ENCODE measurements around the gene FADS1. TPM values are rescaled to one million over a fixed set of nuclear protein-coding genes. Genes with fewer than 3 reads are reported as not detected.

FADS1 gene
- total and polyA plus RNA-seq, 12 donors, result 28.3 to 410 (median 102) TPM

DNA sequence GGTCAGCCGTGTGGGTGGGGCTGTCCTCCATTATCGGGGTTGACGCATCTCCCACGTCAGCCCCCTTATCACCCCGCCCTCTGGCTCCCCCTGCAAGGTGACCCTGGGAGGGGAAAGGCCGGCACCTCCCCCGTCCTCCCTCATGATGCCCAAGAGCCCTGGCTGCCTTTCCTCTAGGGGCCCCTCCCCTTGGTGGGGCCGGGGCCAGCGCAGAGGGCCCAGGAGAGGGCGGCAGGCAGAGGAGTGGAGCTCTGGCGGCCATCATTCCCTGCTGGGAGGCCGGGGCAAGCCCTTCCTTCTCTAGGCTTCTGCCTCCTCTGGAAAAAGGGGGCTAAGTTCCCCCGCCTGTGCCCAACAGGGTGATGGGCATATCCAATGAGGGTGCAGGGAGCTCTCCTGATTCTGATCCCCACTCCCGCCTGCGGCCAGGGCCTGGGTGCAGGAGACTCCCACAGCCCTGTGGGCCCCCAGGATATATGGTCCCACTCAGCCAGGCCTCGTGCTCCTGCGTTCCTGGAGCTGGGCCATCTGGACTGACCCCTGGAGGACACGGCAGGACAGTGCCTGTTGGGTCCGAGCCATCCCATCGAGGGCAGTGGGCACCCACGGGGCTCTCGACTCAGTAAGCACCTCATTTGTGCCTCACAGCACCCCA is 52.1 kb downstream of the FADS1 start:
- no peak overlapping the region for H3K27ac ChIP-seq
- H3K27me3 ChIP-seq, result no peaks in the 10 kb centered on the region
- peak in 3 of 7 donors; percentile 49 to 72 (median 72) for DNase-seq
- intact Hi-C loops (cut with DNase I), result no loop called here
- TF ChIP-seq, protein P1, sequence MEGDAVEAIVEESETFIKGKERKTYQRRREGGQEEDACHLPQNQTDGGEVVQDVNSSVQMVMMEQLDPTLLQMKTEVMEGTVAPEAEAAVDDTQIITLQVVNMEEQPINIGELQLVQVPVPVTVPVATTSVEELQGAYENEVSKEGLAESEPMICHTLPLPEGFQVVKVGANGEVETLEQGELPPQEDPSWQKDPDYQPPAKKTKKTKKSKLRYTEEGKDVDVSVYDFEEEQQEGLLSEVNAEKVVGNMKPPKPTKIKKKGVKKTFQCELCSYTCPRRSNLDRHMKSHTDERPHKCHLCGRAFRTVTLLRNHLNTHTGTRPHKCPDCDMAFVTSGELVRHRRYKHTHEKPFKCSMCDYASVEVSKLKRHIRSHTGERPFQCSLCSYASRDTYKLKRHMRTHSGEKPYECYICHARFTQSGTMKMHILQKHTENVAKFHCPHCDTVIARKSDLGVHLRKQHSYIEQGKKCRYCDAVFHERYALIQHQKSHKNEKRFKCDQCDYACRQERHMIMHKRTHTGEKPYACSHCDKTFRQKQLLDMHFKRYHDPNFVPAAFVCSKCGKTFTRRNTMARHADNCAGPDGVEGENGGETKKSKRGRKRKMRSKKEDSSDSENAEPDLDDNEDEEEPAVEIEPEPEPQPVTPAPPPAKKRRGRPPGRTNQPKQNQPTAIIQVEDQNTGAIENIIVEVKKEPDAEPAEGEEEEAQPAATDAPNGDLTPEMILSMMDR (IDR thresholded peaks at IDR 0.05), result no peak
- no peak for TF ChIP-seq POLR2A (IDR thresholded peaks at IDR 0.05)
- WGBS, 4 donors, result 46 to 70% (median 51%) methylated on average over 2 to 22 of the region's 22 CpGs
- no peaks in the 10 kb centered on the region for H3K36me3 ChIP-seq (replicated peaks in 1 of 2)
- no peaks in the 10 kb centered on the region for H3K4me1 ChIP-seq (replicated peaks in 1 of 2)
- no peaks in the 10 kb centered on the region for H3K9me3 ChIP-seq (replicated peaks in 1 of 3)
- H3K4me3 ChIP-seq, result no peak overlapping the region

DNA sequence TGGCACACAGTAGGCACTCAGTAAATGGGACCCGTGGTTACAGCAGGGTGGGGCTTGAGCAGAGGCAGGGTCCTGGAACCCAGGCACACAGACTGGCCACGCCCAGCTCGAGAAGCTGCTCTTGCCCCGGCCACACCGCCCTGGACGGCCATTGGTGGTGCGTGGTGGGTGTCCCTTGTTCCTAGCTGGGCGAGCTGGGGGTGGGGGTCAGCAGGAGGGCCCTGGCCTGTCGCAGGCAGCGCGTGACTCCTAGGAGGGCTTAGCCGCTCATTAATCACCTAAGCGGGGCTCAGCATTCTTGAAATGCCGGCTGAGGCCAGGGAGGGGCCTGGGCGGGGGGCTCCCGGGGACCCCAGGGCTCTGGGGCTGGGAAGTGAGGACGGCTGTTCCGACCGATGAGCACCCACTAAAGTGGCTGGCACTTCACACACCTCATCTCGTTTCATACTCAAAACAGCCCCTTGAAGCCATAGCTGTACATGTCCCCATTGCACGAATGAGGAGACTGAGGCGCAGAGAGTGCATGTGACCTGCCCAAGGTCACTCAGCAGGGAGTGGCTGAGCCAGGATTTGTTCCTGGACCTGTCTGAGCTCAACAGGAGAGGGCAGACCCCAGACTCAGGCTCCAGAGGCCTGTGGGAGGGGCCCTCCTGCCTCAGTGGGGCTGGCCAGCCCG is 52.7 kb downstream of the FADS1 start:
- TF ChIP-seq POLR2A (IDR thresholded peaks at IDR 0.05), result no peak
- TF ChIP-seq, protein P1 (IDR thresholded peaks at IDR 0.05), result no peak

DNA sequence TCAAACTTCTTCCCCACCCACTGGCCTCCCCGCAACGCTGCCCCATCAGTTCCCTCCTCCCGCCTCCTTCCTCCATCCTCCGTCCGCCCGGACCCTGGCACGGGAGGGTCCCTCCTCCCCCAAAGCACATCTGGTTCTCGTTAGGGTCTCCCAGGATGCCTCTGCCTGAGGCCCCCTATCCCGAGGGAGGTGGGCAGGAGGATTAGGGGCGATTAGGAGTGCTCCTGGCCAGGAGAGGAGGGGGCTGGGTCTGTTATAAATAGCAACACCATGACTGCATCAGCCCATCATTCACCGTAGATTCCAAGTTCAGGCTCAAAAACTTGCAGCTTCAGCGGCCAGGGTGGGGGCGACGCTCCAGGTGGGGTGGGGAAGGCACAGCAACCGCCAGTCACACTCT is 54.0 kb downstream of the FADS1 start:
- WGBS, 4 donors, result 45 to 65% (median 53%) methylated on average over 9 to 15 of the region's 15 CpGs
- H3K4me1 ChIP-seq (replicated peaks in 1 of 2), result no peaks in the 10 kb centered on the region
- H3K9me3 ChIP-seq (replicated peaks in 1 of 3), result no peaks in the 10 kb centered on the region
- no peaks in the 10 kb centered on the region for H3K27me3 ChIP-seq
- H3K27ac ChIP-seq, result no peak overlapping the region
- intact Hi-C loops (cut with DNase I), result no loop called here
- H3K4me3 ChIP-seq, result no peak overlapping the region
- no peaks in the 10 kb centered on the region for H3K36me3 ChIP-seq (replicated peaks in 1 of 2)
- no peak for DNase-seq
- no peak for TF ChIP-seq POLR2A (IDR thresholded peaks at IDR 0.05)
- TF ChIP-seq, protein P1 (IDR thresholded peaks at IDR 0.05), result no peak

More for the DNA sequence above, 52.7 kb downstream of the FADS1 start:
- no peak overlapping the region for H3K27ac ChIP-seq
- no peak for DNase-seq
- WGBS, 4 donors, result 59 to 66% (median 63%) methylated on average over 3 to 23 of the region's 23 CpGs
- no peaks in the 10 kb centered on the region for H3K4me1 ChIP-seq (replicated peaks in 1 of 2)
- H3K4me3 ChIP-seq, result no peak overlapping the region
- no peaks in the 10 kb centered on the region for H3K9me3 ChIP-seq (replicated peaks in 1 of 3)
- no peaks in the 10 kb centered on the region for H3K27me3 ChIP-seq
- H3K36me3 ChIP-seq (replicated peaks in 1 of 2), result no peaks in the 10 kb centered on the region
- intact Hi-C loops (cut with DNase I), result no loop called here

DNA sequence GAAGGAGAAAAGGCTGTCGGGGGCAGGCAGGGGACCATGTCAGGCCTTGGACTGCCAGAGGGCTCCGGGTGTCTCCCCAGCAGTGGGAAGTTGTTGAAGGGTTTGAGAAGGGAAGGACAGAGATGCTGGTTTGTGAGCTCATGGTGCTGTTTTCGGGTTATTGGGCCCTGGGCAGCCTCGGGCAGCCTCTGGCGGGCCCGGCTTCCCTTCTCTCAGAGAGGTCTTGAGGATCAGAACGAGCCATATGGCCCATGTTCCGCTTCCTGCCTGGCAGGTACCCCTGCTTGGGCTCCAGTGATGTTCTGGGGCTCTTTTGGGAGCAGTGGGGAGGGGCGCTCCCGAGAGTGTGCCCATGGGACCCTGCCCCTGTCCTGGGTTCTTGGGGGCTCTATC is 54.6 kb downstream of the FADS1 start:
- H3K4me1 ChIP-seq (replicated peaks in 1 of 2), result no peaks in the 10 kb centered on the region
- no peak for DNase-seq
- TF ChIP-seq, protein P1 (IDR thresholded peaks at IDR 0.05), result no peak
- TF ChIP-seq POLR2A (IDR thresholded peaks at IDR 0.05), result no peak
- intact Hi-C loops (cut with DNase I), result no loop called here
- H3K27me3 ChIP-seq, result no peaks in the 10 kb centered on the region
- H3K27ac ChIP-seq, result no peak overlapping the region
- H3K36me3 ChIP-seq (replicated peaks in 1 of 2), result no peaks in the 10 kb centered on the region
- no peak overlapping the region for H3K4me3 ChIP-seq
- H3K9me3 ChIP-seq (replicated peaks in 1 of 3), result no peaks in the 10 kb centered on the region
- WGBS, 4 donors, result 68 to 75% (median 69%) methylated on average over 10 of the region's 10 CpGs
